Thyroid gland (tissue), 4 donors: ENCODE results near the gene SLC32A1.

Source experiments
- POLR2A ChIP-seq, 2 donors: fragments of 450-650 bp; IDR thresholded peaks; one replicate each; pipeline ENCODE4 v1.6.1; 2017; ENCODE audit warnings: antibody characterized with exemption in 2 of 2, mild to moderate bottlenecking in 2 of 2, moderate library complexity in 1 of 2
- TF ChIP-seq, protein P1 (sequence below), 6 experiments: fragments of 200-600 bp in 3 of 6; fragments of 450-650 bp in 3 of 6; sonication (generic) in 3 of 6; IDR thresholded peaks; one replicate each; pipeline ENCODE4 v1.5.1; 2016 to 2019; ENCODE audit warnings: antibody characterized with exemption in 6 of 6, mild to moderate bottlenecking in 2 of 6, inconsistent platforms in 1 of 6, moderate library complexity in 1 of 6

- TF ChIP-seq, protein P1, sequence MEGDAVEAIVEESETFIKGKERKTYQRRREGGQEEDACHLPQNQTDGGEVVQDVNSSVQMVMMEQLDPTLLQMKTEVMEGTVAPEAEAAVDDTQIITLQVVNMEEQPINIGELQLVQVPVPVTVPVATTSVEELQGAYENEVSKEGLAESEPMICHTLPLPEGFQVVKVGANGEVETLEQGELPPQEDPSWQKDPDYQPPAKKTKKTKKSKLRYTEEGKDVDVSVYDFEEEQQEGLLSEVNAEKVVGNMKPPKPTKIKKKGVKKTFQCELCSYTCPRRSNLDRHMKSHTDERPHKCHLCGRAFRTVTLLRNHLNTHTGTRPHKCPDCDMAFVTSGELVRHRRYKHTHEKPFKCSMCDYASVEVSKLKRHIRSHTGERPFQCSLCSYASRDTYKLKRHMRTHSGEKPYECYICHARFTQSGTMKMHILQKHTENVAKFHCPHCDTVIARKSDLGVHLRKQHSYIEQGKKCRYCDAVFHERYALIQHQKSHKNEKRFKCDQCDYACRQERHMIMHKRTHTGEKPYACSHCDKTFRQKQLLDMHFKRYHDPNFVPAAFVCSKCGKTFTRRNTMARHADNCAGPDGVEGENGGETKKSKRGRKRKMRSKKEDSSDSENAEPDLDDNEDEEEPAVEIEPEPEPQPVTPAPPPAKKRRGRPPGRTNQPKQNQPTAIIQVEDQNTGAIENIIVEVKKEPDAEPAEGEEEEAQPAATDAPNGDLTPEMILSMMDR (IDR thresholded peaks at IDR 0.05) = no peak
- no peak for TF ChIP-seq POLR2A (IDR thresholded peaks at IDR 0.05)
Measured at GRCh38 chr20:38726804-38727606, 2.7 kb downstream of the SLC32A1 start.
